ENCODE data around the gene EMC10.

DNA sequence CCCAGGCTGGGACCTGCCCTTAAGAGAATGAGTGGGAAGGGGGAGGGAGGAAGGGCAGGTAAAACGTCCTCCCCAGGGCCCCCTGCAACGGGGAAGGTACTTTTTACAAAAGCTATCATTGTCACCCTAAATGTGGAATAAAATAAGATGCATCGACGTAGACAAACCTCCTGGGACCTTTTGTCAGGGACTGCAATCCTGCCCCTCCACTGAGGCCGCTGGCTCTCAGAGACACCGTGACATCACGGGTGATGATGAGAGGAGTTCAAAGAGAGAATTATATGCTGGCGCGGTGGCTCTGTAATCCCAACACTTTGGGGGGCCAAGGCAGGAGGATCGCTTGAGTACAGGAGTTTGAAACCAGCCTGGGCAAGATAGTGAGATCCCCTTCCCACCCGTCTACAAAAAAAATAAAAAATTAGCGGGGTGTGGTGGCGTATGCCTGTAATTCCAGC lies 45.4 kb upstream of the EMC10 start:
- TF ChIP-seq, protein P1, sequence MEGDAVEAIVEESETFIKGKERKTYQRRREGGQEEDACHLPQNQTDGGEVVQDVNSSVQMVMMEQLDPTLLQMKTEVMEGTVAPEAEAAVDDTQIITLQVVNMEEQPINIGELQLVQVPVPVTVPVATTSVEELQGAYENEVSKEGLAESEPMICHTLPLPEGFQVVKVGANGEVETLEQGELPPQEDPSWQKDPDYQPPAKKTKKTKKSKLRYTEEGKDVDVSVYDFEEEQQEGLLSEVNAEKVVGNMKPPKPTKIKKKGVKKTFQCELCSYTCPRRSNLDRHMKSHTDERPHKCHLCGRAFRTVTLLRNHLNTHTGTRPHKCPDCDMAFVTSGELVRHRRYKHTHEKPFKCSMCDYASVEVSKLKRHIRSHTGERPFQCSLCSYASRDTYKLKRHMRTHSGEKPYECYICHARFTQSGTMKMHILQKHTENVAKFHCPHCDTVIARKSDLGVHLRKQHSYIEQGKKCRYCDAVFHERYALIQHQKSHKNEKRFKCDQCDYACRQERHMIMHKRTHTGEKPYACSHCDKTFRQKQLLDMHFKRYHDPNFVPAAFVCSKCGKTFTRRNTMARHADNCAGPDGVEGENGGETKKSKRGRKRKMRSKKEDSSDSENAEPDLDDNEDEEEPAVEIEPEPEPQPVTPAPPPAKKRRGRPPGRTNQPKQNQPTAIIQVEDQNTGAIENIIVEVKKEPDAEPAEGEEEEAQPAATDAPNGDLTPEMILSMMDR (conservative IDR thresholded peaks at IDR 0.05) = no peak
- no peak for TF ChIP-seq ZFX (IDR thresholded peaks at IDR 0.05)
